GM12873 (cell line): ENCODE measurements around the gene GALNT7.

ENCODE experiments used
- TF ChIP-seq, protein P1 (sequence below): IDR thresholded peaks from 2 replicates; pipeline ENCODE4 v1.5.1; 2012; ENCODE audit warnings: low read depth, mild to moderate bottlenecking, moderate library complexity, low read length, control low read depth; ENCODE audit not compliant: insufficient read depth; ENCODE audit errors: missing control alignments

GALNT7 gene

DNA sequence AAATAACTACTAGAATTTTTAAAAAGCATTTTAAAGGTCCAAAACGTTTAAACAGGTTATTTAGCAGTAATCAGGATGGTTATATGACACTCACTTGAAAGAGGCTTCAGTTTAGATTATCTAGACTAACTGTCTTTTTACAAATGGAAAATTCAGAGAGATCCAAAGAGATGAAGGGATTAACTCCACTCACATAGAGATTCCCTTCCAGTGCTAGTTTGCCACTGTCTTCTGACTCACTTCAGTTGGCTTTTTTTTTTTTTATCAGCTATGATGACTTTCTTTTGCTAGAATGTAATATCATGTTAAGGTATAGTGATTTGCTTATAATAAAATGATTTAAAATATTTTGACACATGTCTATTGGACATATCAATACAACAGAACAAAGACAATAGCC is 43.8 kb downstream of the GALNT7 start:
- TF ChIP-seq, protein P1, sequence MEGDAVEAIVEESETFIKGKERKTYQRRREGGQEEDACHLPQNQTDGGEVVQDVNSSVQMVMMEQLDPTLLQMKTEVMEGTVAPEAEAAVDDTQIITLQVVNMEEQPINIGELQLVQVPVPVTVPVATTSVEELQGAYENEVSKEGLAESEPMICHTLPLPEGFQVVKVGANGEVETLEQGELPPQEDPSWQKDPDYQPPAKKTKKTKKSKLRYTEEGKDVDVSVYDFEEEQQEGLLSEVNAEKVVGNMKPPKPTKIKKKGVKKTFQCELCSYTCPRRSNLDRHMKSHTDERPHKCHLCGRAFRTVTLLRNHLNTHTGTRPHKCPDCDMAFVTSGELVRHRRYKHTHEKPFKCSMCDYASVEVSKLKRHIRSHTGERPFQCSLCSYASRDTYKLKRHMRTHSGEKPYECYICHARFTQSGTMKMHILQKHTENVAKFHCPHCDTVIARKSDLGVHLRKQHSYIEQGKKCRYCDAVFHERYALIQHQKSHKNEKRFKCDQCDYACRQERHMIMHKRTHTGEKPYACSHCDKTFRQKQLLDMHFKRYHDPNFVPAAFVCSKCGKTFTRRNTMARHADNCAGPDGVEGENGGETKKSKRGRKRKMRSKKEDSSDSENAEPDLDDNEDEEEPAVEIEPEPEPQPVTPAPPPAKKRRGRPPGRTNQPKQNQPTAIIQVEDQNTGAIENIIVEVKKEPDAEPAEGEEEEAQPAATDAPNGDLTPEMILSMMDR: no peak

DNA sequence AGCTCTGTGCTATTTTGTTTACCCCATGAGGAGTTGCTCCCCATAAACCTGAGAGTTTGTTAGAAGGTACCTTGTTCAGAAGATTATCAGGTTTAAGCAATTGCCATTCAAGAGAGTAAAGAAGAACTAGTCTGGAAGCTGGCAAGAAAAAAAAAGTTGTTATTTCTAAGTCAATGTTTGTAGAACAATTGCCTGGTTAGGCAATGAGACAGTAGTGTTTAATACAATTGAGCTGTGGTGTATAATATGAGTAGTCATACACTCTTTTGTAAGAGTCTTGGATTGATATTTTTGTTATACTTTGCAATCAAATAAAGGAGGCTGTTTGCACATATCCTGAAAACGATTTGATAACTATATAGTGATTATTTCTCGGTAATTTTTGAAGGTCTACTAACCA is 44.7 kb downstream of the GALNT7 start:
- TF ChIP-seq, protein P1: no peak

DNA sequence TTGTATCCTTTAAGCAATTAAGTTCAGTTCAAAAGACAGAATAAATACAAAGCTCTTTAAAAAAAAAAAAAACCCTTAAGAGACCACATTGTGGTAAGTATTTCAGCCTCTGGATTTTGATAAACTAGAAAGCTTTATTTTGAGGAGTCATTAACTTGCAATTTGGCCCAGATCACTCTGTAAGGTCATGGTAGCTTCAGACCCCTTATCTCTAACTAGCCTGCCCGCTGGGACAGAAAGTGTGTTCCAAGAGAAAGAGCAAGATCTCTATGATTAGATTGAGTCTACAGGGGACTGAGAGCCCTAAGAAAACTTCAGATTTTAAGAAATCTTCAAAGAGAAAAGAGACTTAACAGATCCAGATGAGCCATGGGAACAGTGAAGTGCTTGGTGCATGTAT is 45.6 kb downstream of the GALNT7 start:
- TF ChIP-seq, protein P1: no peak

DNA sequence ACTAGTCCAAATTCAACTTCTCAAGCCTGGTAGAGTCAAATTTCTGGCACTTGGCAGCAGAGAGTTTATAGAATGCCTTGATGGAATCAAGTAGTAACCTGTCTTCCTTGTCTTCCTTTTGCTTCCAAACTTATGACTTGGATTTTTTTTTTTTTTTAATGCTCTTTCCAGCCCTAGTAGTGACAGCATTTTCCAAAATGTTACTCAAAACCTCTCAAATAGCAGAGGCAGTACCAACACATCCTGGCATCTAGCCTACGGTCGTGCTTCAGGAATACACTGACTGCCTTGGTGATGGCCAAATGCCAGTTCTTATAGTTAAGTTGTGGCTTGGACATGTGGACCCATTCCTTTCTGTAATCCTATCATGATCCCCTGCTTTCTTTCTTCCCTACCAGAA is 46.0 kb downstream of the GALNT7 start:
- TF ChIP-seq, protein P1: no peak

DNA sequence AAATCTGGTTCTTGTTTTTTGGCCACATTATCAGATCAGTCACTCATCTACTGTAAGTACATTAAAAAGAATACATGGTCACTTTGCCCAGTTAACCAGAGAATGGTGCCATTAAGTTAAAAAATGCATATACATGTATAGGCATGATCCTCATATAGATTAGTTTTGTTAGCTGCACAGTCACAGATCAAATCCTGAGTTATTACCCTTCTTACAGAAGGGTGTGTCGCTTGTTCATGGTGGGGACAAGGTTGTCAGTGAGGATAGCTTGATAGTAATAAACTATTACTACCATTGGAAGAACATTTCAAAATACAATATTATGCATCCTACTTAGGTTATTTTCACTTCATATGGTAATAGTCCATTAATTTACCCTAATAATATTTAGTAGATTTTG is 48.5 kb downstream of the GALNT7 start:
- TF ChIP-seq, protein P1: no peak

DNA sequence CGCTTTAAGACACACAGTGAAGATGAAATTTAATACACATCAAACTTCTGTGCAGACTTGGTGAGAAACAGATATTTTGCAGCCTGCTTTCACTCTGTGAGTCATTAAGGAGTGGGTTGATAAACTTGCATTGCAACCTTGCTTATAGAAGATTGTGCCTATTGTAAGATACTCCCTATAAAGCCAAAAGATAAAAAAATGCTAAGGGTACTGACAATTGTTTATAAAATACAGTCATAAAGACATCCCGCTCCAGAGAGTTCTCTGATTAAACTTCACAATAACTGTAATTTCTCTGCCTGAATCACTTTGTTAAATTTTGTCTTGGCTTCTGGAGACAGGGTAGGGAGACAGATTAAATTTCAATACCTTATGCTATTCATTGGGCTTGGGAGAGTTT is 49.1 kb downstream of the GALNT7 start:
- TF ChIP-seq, protein P1: no peak

DNA sequence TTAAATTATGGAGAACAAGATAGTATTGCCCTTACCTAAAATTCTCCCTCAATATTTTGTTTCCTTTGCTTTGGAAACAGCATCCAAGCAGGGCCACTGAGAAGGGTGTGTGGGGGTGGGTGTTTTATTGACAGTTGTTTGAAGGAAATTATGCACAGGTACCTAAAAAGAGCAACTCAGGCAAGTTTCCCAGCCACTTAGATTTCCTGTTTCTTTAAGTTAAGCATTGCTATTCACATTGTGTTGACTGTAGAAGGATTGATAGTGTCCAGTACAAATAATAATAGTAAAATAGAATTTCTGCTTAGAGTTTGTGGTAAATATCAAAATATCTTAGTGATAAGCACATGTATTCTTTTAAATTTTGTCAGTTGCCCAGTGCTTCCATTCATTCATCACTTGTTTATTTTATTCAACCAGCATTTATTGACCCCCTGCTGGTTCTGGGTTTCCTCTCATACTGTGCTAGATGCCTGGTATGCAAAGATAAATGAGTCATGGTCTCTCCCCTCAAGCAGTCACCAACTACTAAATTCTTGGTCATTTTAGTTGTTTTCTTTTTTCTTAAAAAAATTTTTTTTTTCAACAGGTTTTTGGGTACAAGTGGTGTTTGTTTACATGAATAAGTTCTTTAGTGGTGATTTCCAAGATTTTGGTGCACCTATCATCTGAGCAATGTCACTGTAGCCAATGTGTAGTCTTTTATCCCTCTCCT is 50.0 kb downstream of the GALNT7 start:
- TF ChIP-seq, protein P1: no peak
